Hypothalamus (tissue), 51 donors: ENCODE measurements around the gene CHMP2A.

Source experiments
- DNase-seq, 51 donors: peaks; one replicate each; lab custom pipeline; 2025; lab: John Stamatoyannopoulos, UW

Gene CHMP2A

DNA sequence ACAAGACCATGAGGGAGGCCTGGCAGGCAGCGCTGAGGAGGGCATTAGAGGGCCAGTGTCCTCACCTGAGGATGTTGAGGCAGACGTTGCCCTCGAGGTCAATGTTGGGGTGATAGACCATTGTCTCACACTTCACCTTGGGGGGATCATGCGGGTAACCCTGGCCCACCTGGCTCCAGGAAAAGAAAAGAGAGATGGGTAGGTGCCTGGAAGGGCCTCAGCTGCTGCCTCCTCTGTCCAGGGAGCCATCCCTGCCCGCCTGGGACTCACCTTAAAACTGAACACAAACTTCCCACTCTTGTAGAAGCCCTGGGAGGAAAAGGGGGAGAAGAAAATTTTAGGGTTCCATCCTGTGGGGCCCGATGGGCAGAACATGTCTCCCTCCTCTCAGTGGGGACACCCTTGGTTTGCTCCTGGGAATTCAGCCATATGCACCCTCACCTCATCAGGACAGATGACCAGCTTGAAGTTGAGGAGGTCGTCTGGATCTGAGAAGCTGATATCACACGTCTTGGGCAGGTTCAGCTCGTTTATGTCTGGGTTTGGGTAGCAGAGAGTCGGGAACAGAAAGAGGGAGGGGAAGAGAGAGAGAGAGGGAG lies 1.8 kb upstream of the CHMP2A start:
- DNase-seq, result no peak

- DNase-seq, result no peak
Measured at GRCh38 chr19:58555920-58556621, 1.2 kb upstream of the CHMP2A start.

DNA sequence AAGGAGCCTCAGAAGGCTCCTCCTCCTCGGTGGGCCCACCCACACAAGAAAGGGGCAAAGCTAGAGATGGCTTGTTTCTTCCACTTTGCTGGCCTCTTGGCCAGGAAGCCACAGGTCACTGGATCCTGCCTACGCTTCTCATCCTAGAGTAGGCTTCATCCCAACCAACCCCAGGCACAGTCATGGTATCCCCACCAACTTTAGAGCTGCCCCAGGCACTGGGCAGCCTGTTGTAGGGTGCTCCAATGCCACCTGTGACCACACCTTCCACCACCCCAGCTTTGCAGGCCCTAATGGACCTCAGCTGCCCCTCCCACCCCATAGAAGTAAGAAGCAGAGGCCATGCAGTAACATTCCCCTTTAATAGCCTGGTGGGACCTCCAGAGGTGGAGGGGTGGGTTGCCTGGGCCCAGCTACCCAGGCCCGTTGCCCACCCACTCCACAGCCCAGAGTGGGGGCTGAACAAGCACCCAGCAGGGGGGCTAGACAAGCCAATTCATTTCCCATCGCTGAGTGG lies 522 bp upstream of the CHMP2A start:
- no peak for DNase-seq

DNA sequence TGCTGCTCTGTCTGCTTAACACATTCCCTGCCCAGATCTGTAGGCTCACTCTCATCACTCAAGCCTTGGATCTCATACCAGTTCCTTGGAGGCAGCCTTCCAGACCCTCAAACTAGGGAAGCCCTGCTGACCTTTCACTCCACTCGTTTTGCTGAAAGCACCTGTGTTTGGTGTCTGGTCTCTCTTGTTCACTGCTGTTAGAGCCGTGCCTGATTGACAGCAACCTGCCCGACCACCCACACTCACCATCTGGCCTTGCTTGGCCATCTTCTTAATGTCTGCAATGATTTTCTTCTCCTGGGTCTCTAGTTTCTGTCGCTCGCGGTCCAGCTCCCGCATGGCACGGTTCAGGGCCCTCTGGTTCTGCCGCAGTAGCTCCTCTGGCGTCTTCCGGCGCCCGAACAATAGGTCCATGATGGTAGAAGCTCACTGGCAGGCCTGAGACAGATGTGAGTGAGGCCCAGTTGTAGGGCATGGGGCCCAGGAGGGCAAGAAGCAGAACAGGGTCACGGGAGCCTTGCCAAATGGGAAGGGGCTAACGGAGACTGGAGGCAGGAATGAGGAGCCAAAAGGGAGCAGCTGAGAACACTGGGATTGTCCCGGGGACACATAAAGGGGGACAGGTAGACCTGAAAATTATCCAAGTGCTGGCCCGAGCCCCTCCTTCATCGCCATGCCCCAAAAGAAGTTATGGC lies 959 bp downstream of the CHMP2A start:
- DNase-seq, result no peak

GRCh38 chr19:58552655-58553054 lies 2.2 kb downstream of the CHMP2A start:
- no peak for DNase-seq

GRCh38 chr19:58551577-58552471 lies 3.1 kb downstream of the CHMP2A start:
- no peak for DNase-seq

- no peak for DNase-seq
Measured at GRCh38 chr19:58551123-58551497, 3.8 kb downstream of the CHMP2A start.

DNA sequence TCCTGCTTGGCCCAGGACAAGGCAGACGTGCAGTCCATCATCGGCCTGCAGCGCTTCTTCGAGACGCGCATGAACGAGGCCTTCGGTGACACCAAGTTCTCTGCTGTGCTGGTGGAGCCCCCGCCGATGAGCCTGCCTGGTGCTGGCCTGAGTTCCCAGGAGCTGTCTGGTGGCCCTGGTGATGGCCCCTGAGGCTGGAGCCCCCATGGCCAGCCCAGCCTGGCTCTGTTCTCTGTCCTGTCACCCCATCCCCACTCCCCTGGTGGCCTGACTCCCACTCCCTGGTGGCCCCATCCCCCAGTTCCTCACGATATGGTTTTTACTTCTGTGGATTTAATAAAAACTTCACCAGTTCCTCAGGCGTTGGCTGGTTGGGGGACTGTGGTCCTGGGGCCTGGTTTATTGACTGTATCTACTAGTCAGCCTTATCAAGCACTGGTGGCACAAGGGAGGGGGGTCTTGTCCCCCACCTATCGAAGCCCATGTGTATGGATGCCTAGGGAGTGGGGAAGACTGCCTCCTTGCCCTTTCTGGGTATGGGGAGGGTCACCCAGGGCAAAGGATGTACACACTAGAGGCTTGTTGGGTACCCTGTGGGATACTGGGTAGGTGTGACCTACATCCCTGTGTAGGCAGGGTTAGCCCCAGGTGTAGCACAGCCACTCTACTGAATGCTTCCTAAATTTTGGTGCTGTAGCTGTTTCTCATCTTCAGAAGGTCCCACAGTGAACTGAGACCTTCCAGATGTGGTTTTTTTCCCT lies 4.4 kb downstream of the CHMP2A start:
- no peak for DNase-seq

- no peak for DNase-seq
Measured at GRCh38 chr19:58549664-58550361, 5.1 kb downstream of the CHMP2A start.

DNA sequence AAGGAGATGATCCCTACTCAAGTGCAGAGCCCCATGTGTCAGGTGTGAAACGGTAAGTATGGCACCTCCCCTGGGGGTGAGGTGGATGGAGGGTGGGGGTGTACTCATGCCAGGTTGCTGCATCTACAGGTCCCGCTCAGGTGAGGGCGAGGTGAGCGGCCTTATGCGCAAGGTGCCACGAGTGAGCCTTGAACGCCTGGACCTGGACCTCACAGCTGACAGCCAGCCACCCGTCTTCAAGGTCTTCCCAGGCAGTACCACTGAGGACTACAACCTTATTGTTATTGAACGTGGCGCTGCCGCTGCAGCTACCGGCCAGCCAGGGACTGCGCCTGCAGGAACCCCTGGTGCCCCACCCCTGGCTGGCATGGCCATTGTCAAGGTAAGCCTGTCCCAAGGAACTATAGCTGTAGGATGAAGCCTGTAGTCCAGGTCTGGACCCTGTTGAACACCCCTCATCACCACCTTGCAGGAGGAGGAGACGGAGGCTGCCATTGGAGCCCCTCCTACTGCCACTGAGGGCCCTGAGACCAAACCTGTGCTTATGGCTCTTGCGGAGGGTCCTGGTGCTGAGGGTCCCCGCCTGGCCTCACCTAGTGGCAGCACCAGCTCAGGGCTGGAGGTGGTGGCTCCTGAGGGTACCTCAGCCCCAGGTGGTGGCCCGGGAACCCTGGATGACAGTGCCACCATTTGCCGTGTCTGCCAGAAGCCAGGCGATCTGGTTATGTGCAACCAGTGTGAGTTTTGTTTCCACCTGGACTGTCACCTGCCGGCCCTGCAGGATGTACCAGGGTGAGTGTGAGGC lies 5.8 kb downstream of the CHMP2A start:
- no peak for DNase-seq

GRCh38 chr19:58547323-58548312 lies 7.3 kb downstream of the CHMP2A start:
- DNase-seq, result no peak

- DNase-seq, result no peak
Measured at GRCh38 chr19:58546019-58546530, 8.8 kb downstream of the CHMP2A start.

DNA sequence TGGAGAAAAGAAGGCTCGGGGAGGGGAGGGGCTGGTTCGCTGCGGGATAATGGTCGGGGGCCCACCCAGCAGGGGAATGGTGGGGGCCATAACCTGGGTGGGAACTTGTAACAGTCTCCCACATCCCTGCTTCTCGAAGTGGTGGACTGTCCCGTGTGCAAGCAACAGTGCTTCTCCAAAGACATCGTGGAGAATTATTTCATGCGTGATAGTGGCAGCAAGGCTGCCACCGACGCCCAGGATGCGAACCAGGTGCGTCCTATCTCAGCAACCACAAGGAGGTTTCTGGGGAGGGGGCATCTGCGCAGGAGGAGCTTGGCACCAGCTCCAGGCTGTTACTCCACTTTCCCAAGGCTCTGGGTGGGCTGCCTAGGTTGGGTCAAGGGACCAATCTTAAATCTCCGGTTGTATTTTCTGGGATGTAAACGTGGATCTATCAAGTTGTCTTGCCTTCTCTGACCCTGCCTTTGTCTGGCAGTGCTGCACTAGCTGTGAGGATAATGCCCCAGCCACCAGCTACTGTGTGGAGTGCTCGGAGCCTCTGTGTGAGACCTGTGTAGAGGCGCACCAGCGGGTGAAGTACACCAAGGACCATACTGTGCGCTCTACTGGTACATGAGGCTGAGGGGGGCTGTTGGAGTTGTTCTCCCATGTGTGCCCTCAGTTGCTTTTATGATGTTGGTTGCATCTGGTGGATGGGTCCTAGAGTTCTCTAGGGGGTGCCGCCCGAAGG lies 9.5 kb downstream of the CHMP2A start:
- DNase-seq, result no peak

GRCh38 chr19:58544591-58545285 lies 10.2 kb downstream of the CHMP2A start:
- DNase-seq, result no peak

DNA sequence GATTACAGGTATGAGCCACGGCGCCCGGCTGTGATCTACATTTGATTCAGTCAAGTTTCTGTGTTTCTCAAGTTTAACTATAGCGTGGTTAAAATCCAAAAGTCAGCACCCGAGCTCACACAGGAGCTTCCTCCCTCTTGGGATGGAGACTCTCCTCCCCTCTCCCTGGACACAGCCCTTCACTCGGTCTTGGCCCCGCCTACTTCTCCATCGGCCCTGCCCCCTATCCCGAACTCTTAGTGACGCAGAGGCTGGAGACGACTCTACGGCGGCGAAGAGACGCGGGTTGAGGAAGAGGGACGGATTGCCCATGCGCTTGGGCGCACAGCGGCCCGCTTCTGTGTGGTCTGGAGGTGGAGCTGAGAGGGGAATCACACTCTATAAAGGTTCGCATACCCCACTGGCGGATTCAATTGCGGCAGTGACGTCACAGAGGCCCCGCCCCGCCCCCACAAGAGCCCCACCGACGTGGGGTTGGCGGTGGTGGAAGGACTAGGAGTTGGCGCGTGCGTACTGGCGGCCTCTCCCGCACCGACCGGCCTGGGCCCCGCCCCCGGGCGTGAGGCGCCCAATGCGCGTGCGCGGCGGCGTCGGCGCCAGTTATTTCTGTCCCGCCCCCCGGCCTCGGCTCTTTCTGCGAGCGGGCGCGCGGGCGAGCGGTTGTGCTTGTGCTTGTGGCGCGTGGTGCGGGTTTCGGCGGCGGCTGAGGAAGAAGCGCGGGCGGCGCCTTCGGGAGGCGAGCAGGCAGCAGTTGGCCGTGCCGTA lies 10.9 kb downstream of the CHMP2A start, which contains the start of gene TRIM28:
Gene TRIM28, plus strand, starts transcription at position 239 of the 765 bp plus-strand sequence. CDS start 694 bp downstream, outside the sequence.
- DNase-seq, result no peak
